ENCODE measurements around the gene HS6ST1. TPM values are rescaled to one million over a fixed set of nuclear protein-coding genes. Genes with fewer than 3 reads are reported as not detected.

Gene HS6ST1
- total RNA-seq, 1 experiment from 2014 or later, result 22.0 TPM

GRCh38 chr2:128245813-128246212 lies 72.9 kb downstream of the HS6ST1 start:
- POLR2A ChIA-PET, result no interaction called here
- no peak for ATAC-seq
- Histone ChIP-seq H3K27ac (ENCODE audit: low read length) (no peak overlapping the region), H3K36me3 (ENCODE audit: control insufficient read depth, insufficient read depth, low read length) (no peaks in the 10 kb centered on the region), H3K9me3 (ENCODE audit: control insufficient read depth, insufficient read depth, low read depth, low read length) (no peaks in the 10 kb centered on the region), H3K27me3 (ENCODE audit: control insufficient read depth, insufficient read depth, low read length) (no peaks in the 10 kb centered on the region), H3K4me3 (ENCODE audit: low read depth in 2 of 2, low read length in 2 of 2) (no peak overlapping the region), H3K4me1 (ENCODE audit: control insufficient read depth, insufficient read depth, low read length) (no peaks in the 10 kb centered on the region)
- BruUV-seq (replicated peaks), result no TSS peak
- CTCF ChIA-PET, result interaction anchor here (0.6 kb wide), 1 partner anchor 1654 kb away, joined by 3 read pairs; no protein-coding TSS in a partner anchor
- in situ Hi-C loops (cut with HindIII; ENCODE audit: low pct_unique_long_range_greater_than_20kb, low sequenced_read_pairs), result no loop called here
- TF ChIP-seq, protein P1, sequence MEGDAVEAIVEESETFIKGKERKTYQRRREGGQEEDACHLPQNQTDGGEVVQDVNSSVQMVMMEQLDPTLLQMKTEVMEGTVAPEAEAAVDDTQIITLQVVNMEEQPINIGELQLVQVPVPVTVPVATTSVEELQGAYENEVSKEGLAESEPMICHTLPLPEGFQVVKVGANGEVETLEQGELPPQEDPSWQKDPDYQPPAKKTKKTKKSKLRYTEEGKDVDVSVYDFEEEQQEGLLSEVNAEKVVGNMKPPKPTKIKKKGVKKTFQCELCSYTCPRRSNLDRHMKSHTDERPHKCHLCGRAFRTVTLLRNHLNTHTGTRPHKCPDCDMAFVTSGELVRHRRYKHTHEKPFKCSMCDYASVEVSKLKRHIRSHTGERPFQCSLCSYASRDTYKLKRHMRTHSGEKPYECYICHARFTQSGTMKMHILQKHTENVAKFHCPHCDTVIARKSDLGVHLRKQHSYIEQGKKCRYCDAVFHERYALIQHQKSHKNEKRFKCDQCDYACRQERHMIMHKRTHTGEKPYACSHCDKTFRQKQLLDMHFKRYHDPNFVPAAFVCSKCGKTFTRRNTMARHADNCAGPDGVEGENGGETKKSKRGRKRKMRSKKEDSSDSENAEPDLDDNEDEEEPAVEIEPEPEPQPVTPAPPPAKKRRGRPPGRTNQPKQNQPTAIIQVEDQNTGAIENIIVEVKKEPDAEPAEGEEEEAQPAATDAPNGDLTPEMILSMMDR (IDR thresholded peaks at IDR 0.05), result no peak
- TF ChIP-seq, protein P2, sequence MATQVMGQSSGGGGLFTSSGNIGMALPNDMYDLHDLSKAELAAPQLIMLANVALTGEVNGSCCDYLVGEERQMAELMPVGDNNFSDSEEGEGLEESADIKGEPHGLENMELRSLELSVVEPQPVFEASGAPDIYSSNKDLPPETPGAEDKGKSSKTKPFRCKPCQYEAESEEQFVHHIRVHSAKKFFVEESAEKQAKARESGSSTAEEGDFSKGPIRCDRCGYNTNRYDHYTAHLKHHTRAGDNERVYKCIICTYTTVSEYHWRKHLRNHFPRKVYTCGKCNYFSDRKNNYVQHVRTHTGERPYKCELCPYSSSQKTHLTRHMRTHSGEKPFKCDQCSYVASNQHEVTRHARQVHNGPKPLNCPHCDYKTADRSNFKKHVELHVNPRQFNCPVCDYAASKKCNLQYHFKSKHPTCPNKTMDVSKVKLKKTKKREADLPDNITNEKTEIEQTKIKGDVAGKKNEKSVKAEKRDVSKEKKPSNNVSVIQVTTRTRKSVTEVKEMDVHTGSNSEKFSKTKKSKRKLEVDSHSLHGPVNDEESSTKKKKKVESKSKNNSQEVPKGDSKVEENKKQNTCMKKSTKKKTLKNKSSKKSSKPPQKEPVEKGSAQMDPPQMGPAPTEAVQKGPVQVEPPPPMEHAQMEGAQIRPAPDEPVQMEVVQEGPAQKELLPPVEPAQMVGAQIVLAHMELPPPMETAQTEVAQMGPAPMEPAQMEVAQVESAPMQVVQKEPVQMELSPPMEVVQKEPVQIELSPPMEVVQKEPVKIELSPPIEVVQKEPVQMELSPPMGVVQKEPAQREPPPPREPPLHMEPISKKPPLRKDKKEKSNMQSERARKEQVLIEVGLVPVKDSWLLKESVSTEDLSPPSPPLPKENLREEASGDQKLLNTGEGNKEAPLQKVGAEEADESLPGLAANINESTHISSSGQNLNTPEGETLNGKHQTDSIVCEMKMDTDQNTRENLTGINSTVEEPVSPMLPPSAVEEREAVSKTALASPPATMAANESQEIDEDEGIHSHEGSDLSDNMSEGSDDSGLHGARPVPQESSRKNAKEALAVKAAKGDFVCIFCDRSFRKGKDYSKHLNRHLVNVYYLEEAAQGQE (IDR thresholded peaks at IDR 0.05; ENCODE audit: insufficient read depth in 1 of 2, low read depth in 2 of 2, low read length in 1 of 2), result no peak
- no peak for TF ChIP-seq TCF7L2 (IDR thresholded peaks at IDR 0.05; ENCODE audit: low read depth, low read length)
- TF ChIP-seq POLR2AphosphoS5 (IDR thresholded peaks at IDR 0.05; ENCODE audit: low read depth, low read length), result no peak
- no peak for TF ChIP-seq SIN3A (IDR thresholded peaks at IDR 0.05; ENCODE audit: borderline replicate concordance, insufficient read depth, low read depth, low read length)
- intact Hi-C loops (cut with micrococcal nuclease; ENCODE audit: unreplicated experiment), result no loop called here
- no peak for DNase-seq (ENCODE audit: low read depth, low spot score)

GRCh38 chr2:128241896-128242295 lies 76.8 kb downstream of the HS6ST1 start:
- CTCF ChIA-PET, result no interaction called here

More at GRCh38 chr2:128241896-128242295, 76.8 kb downstream of the HS6ST1 start:
- no peaks in the 10 kb centered on the region for H3K27me3 ChIP-seq (ENCODE audit: control insufficient read depth, insufficient read depth, low read length)
- no peaks in the 10 kb centered on the region for H3K36me3 ChIP-seq (ENCODE audit: control insufficient read depth, insufficient read depth, low read length)
- intact Hi-C loops (cut with micrococcal nuclease; ENCODE audit: unreplicated experiment) (no loop called here), in situ Hi-C loops (cut with HindIII; ENCODE audit: low pct_unique_long_range_greater_than_20kb, low sequenced_read_pairs) (no loop called here)
- H3K4me3 ChIP-seq (ENCODE audit: low read depth in 2 of 2, low read length in 2 of 2), result no peak overlapping the region
- no peak for ATAC-seq
- no peak overlapping the region for H3K27ac ChIP-seq (ENCODE audit: low read length)
- no peaks in the 10 kb centered on the region for H3K9me3 ChIP-seq (ENCODE audit: control insufficient read depth, insufficient read depth, low read depth, low read length)
- POLR2A ChIA-PET, result no interaction called here
- TF ChIP-seq, protein P1 (IDR thresholded peaks at IDR 0.05), result no peak
- TF ChIP-seq POLR2AphosphoS5 (IDR thresholded peaks at IDR 0.05; ENCODE audit: low read depth, low read length), result no peak
- BruUV-seq (replicated peaks), result no TSS peak
- H3K4me1 ChIP-seq (ENCODE audit: control insufficient read depth, insufficient read depth, low read length), result no peaks in the 10 kb centered on the region
- DNase-seq (ENCODE audit: low read depth, low spot score), result no peak

Measured in Panc1 (cell line).